Stomach (tissue), 4 donors: ENCODE data around the gene HOMER1.

Source experiments
- EP300 ChIP-seq: sonication (generic); formaldehyde crosslinking; IDR thresholded peaks from one replicate; pipeline ENCODE4 v1.6.1; 2017; ENCODE audit warnings: antibody characterized with exemption
- POLR2A ChIP-seq, 4 donors: fragments of 450-650 bp; IDR thresholded peaks; one replicate each; pipeline ENCODE4 v1.6.1; 2016; ENCODE audit warnings: antibody characterized with exemption in 4 of 4, control low read depth in 2 of 4, mild to moderate bottlenecking in 1 of 4, moderate library complexity in 1 of 4
- POLR2AphosphoS5 ChIP-seq, 3 donors: sonication (generic); formaldehyde crosslinking; IDR thresholded peaks; one replicate each; pipeline ENCODE4 v1.6.1; 2016; ENCODE audit warnings: antibody characterized with exemption in 3 of 3
- TF ChIP-seq, protein P1 (sequence below), 7 experiments: fragments of 450-650 bp in 4 of 7; fragments of 200-600 bp in 3 of 7; sonication (generic) in 3 of 7; IDR thresholded peaks; one replicate each; pipeline ENCODE4 v1.5.1; 2016 to 2019; ENCODE audit warnings: antibody characterized with exemption in 7 of 7, control low read depth in 2 of 7, mild to moderate bottlenecking in 1 of 7

- TF ChIP-seq, protein P1, sequence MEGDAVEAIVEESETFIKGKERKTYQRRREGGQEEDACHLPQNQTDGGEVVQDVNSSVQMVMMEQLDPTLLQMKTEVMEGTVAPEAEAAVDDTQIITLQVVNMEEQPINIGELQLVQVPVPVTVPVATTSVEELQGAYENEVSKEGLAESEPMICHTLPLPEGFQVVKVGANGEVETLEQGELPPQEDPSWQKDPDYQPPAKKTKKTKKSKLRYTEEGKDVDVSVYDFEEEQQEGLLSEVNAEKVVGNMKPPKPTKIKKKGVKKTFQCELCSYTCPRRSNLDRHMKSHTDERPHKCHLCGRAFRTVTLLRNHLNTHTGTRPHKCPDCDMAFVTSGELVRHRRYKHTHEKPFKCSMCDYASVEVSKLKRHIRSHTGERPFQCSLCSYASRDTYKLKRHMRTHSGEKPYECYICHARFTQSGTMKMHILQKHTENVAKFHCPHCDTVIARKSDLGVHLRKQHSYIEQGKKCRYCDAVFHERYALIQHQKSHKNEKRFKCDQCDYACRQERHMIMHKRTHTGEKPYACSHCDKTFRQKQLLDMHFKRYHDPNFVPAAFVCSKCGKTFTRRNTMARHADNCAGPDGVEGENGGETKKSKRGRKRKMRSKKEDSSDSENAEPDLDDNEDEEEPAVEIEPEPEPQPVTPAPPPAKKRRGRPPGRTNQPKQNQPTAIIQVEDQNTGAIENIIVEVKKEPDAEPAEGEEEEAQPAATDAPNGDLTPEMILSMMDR (IDR thresholded peaks at IDR 0.05) = no peak
- TF ChIP-seq POLR2A (IDR thresholded peaks at IDR 0.05) (no peak), POLR2AphosphoS5 (IDR thresholded peaks at IDR 0.05) (no peak), EP300 (no peak)
These were observed 90.6 kb downstream of the HOMER1 start for GRCh38 chr5:79423296-79423695.
